ENCODE measurements around the gene DAZAP1. TPM values are rescaled to one million over a fixed set of nuclear protein-coding genes. Genes with fewer than 3 reads are reported as not detected.

DAZAP1 gene
- total RNA-seq, 4 donors from 2014 or later = 34.4 to 77.3 (median 67.7) TPM

- Histone ChIP-seq H3K9me3 (no peaks in the 10 kb centered on the region), H3K36me3 (no peaks in the 10 kb centered on the region), H3K27me3 (peaks cover 48% of the 10 kb centered on the region), H3K27ac (no peak overlapping the region), H3K4me3 (replicated peaks in 1 of 3) (no peak overlapping the region), H3K4me1 (peaks cover 6 to 25% of the 10 kb centered on the region in 2 donors)
- 81% methylated on average over 9 of the region's 9 CpGs for WGBS, 2 donors
- no peak for DNase-seq
- no peak for TF ChIP-seq POLR2A (IDR thresholded peaks at IDR 0.05)
- TF ChIP-seq CTCF (IDR thresholded peaks at IDR 0.05) = no peak
- intact Hi-C loops (cut with DNase I) = no loop called here
These were observed 40.6 kb downstream of the DAZAP1 start for GRCh38 chr19:1447944-1448343.

- H3K36me3 ChIP-seq = no peaks in the 10 kb centered on the region
- H3K27me3 ChIP-seq = peaks cover 48% of the 10 kb centered on the region
- no peak within 1 kb of the TSS for H3K4me3 ChIP-seq (replicated peaks in 1 of 3)
- H3K4me1 ChIP-seq = peaks cover 11 to 37% of the 10 kb centered on the region in 2 donors
- intact Hi-C loops (cut with DNase I) = no loop called here
- WGBS, 2 donors = 15 to 22% methylated on average over 4 to 19 of the region's 74 CpGs
- TF ChIP-seq POLR2A (IDR thresholded peaks at IDR 0.05) = no peak
- no peak for TF ChIP-seq CTCF (IDR thresholded peaks at IDR 0.05)
- H3K27ac ChIP-seq = no peak within 1 kb of the TSS
- DNase-seq = no peak
- no peaks in the 10 kb centered on the region for H3K9me3 ChIP-seq
These were observed 42.4 kb downstream of the DAZAP1 start, which contains the start of gene APC2 for GRCh38 chr19:1449467-1450442. Gene APC2 (plus strand): TSS chr19:1450121. CDS start chr19:1453002, 2,881 bp downstream.

GRCh38 chr19:1450735-1451731 lies 43.6 kb downstream of the DAZAP1 start:
- Histone ChIP-seq H3K27me3 (peaks cover 45% of the 10 kb centered on the region), H3K27ac (no peak overlapping the region)

More at GRCh38 chr19:1450735-1451731, 43.6 kb downstream of the DAZAP1 start:
- Histone ChIP-seq H3K9me3 (no peaks in the 10 kb centered on the region), H3K4me3 (replicated peaks in 1 of 3) (no peak overlapping the region), H3K36me3 (no peaks in the 10 kb centered on the region), H3K4me1 (peaks cover 5 to 24% of the 10 kb centered on the region in 2 donors)
- intact Hi-C loops (cut with DNase I) = no loop called here
- DNase-seq = no peak
- no peak for TF ChIP-seq POLR2A (IDR thresholded peaks at IDR 0.05)
- TF ChIP-seq CTCF (IDR thresholded peaks at IDR 0.05) = no peak
- whole genome bisulfite sequencing, 2 donors = 55 to 72% methylated on average over 17 to 18 of the region's 22 CpGs
